ENCODE data around the gene ADAMTS17.

The ADAMTS17 gene

GRCh38 chr15:100170291-100171210, 171.2 kb downstream of the ADAMTS17 start:
- DNase-seq (ENCODE audit: low read depth in 2 of 2), result no peak

DNA sequence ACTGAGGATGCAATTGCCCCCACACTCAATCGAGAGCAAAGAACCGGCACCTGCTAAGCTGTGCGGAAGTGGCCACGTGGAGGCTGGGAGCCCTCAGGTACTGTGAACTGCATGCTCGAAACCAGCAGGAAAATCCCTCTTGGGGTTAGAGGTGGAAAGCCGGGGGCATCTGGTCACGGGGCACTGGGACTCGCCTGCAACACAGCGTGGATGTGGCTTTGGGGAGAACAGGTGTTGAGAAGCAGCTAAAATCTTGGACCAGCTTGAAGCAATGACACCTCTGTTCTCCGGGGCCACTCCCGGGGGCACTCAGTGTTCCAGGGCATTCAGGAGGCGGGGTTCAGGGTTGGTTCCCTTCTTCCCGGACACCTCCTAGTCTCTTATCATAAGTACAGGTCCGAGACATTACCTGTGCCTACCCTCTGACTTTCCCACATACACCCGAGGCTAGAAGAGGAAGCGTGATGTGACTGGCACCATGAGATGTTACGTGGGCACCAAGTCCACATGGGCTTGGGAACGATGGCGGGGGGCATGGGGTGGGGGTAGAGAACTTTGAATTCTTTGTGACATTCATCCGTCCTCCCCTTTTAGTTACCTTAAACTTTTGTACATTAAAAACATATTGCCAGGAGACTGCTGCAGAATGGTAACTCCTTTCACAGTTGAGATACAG, 172.0 kb downstream of the ADAMTS17 start:
- DNase-seq (ENCODE audit: low read depth in 2 of 2), result no peak

GRCh38 chr15:100168787-100169186, 173.0 kb downstream of the ADAMTS17 start:
- no peak for DNase-seq (ENCODE audit: low read depth in 2 of 2)

DNA sequence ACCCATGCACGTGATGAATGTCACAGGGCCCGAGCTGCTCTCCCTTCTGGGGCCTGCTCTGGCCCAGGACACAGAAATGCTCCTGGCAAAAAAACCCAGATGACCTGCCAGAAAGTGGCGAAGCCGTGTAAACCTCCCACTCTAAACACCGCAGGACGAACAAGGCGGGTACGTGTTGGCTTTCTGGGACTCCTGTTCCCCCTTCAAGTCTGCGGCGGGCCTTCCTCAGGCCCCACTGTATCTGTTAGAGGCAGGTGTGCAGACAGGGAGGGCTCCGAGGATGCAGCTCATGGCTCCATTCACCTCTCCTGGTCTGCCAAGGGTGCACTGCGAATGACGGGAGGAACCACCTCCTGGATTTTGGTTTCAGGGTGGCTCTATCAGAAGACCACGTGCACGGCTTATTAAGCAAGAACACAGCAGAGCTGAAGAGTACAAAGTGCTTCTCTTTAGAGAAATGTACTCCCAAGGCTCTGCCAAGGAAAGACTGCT, 173.8 kb downstream of the ADAMTS17 start:
- DNase-seq (ENCODE audit: low read depth in 2 of 2), result no peak

GRCh38 chr15:100166313-100166712, 175.5 kb downstream of the ADAMTS17 start:
- no peak for DNase-seq (ENCODE audit: low read depth in 2 of 2)

- DNase-seq (ENCODE audit: low read depth in 2 of 2), result no peak
Observed at GRCh38 chr15:100163961-100164360, 177.8 kb downstream of the ADAMTS17 start.

DNA sequence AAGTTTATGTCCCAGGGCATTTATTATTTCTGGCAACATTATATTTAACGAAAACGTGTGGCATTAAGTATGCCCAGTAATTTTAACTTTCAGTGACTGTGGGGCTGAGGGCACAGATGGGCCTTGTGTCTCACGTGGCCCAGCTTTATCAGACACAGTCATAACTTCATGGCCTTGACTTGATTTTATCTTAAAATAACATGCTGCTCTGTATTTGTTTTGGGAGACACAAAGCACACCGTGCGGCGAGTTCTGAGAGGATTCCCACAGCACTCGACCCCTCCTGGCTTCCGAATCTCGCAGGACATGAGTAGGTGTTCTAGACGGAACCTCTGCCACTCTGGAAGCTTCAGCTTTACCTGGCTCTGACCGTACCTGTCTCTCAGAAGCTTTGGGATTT, 180.8 kb downstream of the ADAMTS17 start:
- DNase-seq (ENCODE audit: low read depth in 2 of 2), result no peak

DNA sequence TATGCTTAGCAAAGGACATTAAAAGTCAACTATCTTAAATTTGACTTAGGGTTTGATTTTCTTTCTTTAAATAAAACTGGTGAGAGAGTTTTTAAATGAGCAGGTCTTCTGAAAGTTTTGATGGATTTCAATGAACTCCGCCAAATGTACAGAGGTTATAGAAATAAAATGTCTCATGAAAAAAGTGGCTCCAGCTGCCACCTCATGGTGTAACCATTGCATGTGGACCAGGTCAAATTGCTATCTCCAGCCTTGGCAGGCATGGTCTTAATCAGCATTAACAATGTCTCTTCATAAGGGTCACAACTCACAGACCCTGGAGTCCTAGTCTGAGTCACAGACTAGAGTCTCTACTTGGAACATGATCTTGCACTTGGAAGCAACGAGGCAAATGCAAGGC, 182.3 kb downstream of the ADAMTS17 start:
- DNase-seq (ENCODE audit: low read depth in 2 of 2), result no peak

DNA sequence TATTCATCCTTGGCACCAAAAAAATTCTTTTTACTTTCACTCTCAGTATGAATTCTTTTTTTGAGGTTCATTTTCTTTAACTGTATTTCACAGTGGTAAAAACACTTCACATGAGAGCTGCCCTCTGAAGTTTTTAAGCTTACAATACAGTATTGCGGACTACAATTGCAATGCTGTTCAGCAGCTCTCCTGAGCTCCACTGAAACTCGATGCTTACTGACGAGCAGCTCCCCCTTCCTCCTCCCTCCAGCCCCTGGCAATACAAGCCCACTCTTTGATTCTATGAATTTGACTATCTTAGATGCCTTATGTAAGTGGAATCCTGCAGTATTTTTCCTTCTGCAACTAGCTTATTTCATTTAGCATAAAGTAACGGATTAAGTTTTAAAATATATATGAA, 183.4 kb downstream of the ADAMTS17 start:
- DNase-seq (ENCODE audit: low read depth in 2 of 2), result no peak

- DNase-seq (ENCODE audit: low read depth in 2 of 2), result no peak
Observed at GRCh38 chr15:100156201-100156600, 185.6 kb downstream of the ADAMTS17 start.

GRCh38 chr15:100154338-100154737, 187.4 kb downstream of the ADAMTS17 start:
- no peak for DNase-seq (ENCODE audit: low read depth in 2 of 2)

DNA sequence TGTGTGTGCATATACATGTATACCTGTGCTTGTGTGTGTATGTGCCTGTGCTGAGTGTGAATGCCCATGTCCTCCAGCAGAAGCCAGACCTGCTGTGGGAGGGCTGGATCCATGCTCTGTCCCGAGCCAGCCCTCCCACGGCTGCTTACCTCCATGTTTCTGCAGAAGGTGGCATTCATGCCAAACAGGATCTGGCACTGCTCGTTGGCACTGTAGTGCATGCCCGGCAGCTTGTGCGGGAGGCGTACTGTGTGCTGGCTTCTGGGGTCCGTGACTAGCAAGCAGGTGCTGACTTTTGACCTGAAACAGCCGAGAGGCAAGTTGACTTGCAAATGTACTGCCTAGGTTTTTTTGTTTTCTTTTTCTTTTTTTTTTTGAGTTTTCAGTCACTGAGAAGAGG, 189.3 kb downstream of the ADAMTS17 start:
- no peak for DNase-seq (ENCODE audit: low read depth in 2 of 2)

DNA sequence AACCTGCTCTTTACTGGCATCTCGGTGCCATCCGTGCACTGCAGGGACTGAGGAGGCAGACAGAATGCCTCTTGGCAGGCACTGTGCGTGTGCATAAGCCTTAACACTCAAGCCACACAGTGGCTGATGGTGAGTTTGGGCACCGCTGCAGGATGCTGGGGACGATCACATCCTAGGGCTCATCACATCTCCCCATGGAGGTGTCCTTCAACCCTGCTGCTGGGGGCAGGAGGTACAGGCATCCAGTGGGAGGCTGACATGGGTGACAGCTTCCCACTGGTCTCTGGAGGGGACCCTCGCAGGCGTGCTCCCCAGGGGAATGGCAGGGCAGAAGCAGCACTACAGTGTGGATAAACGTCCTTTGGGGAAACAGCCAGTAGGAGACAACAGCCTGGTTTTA, 190.9 kb downstream of the ADAMTS17 start:
- DNase-seq (ENCODE audit: low read depth in 2 of 2), result no peak

- DNase-seq (ENCODE audit: low read depth in 2 of 2), result no peak
Observed at GRCh38 chr15:100147828-100148227, 193.9 kb downstream of the ADAMTS17 start.

GRCh38 chr15:100143378-100143777, 198.4 kb downstream of the ADAMTS17 start:
- no peak for DNase-seq (ENCODE audit: low read depth in 2 of 2)

GRCh38 chr15:100141311-100142001, 200.3 kb downstream of the ADAMTS17 start:
- DNase-seq (ENCODE audit: low read depth in 2 of 2), result no peak

DNA sequence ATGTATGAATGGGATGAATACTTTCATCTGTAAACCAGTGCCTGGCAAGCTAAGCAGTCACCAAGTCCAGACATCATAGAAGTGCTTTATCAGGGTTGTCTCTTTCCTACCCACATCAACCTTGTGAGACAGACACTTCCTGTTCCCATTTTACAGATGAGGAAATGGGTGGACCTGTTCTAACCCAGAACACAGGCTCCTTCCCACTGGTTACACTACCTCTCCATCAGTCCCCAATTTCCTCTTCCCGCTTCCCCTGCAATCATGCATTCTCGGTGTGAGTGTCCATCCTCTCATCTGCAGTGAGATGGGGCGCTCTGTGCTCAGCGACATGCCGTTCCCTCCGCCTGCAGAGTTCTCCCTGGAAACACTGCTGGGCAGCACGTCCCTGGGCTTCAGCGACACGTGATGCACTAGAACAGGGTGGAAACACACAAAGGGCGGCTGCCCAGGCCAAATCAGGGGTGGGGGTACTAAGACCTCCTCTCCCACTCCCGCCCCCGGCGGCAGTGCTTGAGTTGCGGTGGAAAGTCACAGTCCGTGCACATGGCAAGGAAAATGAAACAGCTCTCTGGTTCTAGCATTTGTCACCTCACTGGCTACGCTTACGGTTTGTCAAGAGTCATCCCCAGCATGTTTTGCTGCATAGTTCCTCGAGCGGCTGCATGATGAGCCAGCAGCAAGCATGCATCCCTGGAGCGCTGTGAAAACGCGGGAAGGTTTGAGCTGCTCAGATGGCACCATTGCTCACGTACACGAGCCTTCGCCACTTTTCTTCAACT, 201.1 kb downstream of the ADAMTS17 start:
- no peak for DNase-seq (ENCODE audit: low read depth in 2 of 2)

DNA sequence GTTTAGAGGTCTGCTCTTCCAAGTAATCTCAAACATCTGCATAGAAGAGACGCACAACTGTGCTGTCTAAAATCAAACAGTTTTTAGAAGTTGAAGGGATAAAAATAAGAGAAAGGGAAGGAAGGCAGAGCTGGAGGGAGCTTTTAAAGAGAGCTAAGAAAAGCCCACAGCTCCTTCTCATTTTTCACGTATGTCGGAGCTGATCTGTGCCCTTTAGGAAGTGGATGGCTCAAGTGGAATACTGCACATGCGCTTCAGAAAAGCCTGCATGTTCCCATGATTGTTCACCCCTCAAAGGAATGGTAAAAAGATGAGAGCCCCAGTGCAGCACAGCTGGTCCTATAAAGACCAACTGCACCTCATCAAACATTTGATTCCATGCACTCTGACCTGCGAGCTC, 207.2 kb downstream of the ADAMTS17 start:
- DNase-seq (ENCODE audit: low read depth in 2 of 2), result no peak

DNA sequence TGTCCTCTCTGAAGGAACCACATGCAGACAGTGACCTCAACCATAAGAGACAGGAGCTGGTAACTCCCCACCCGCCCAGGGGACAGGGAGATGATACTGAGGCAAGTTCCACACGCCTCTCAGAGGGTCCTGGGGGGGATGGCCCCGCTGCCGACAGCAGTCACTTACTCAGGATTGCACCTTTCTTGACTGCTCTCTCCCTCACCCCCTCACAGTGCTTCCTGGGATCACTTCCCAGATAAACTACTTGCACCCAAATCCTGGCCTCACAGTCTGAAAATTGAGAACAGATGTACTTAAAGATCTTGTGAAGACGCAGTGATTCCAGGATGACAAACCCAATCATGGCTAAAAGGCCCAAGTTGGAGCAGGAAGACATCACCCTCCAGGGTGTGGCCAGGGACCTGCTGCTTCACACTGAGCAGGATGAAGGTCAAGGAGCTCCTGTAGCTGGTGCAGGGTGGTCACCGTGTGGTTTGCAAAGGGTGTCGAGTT, 207.6 kb downstream of the ADAMTS17 start:
- DNase-seq (ENCODE audit: low read depth in 2 of 2), result no peak

DNA sequence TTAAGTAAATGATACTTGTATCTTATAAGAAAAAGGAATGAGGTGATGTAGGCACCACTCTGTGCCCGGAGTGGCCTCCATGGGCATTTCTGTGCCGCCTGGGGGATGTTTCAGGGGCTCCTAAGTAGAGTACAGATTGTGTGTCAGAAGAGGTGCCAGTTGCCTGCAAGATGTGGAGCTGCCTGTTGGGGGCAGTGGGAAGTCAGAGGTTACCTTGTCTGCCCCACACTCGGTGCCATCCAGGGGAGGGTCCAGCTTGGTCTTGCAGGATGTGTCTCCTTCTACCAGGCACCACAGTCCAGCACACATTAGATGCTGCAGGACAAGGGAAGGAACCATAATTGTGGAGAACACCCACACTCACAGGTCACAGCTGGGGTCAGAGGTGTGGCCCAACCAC, 208.8 kb downstream of the ADAMTS17 start:
- no peak for DNase-seq (ENCODE audit: low read depth in 2 of 2)

GRCh38 chr15:100132309-100132708, 209.5 kb downstream of the ADAMTS17 start:
- no peak for DNase-seq (ENCODE audit: low read depth in 2 of 2)

All from fibroblast of skin of left biceps (primary cell).